HepG2 (cell line): ENCODE measurements around the gene CISD3. TPM values are rescaled to one million over a fixed set of nuclear protein-coding genes. Genes with fewer than 3 reads are reported as not detected.

Experiments used
- CREM ChIP-seq, 2 experiments: sonication (generic) in 1 of 2; formaldehyde crosslinking in 1 of 2; IDR thresholded peaks; 2 replicates each; pipeline versions ENCODE4 v1.4.0 to v1.6.1; 2016 to 2020; ENCODE audit warnings: antibody characterized with exemption in 1 of 2, mild to moderate bottlenecking in 1 of 2, missing genetic modification reagents in 1 of 2
- DZIP1 ChIP-seq: sonication (generic); formaldehyde crosslinking; IDR thresholded peaks from 2 replicates; pipeline ENCODE4 v1.5.0; 2020; ENCODE audit warnings: mild to moderate bottlenecking, missing genetic modification reagents
- E2F5 ChIP-seq: sonication (generic); formaldehyde crosslinking; conservative IDR thresholded peaks from 2 replicates; pipeline ENCODE4 v1.4.0; 2020; ENCODE audit warnings: missing genetic modification reagents
- GABPB1 ChIP-seq: IDR thresholded peaks from 2 replicates; pipeline ENCODE4 v1.6.1; 2016; ENCODE audit warnings: mild to moderate bottlenecking, missing genetic modification reagents, moderate library complexity, missing compliant biosample characterization
- IKZF5 ChIP-seq: IDR thresholded peaks from 2 replicates; pipeline ENCODE4 v1.6.1; 2018; ENCODE audit warnings: missing genetic modification reagents, mild to moderate bottlenecking, missing compliant biosample characterization
- IRF2 ChIP-seq: IDR thresholded peaks from 2 replicates; pipeline ENCODE4 v1.6.1; 2018; ENCODE audit warnings: missing genetic modification reagents, missing compliant biosample characterization
- JUN ChIP-seq: sonication (generic); formaldehyde crosslinking; IDR thresholded peaks from 2 replicates; pipeline ENCODE4 v1.4.0; 2020; ENCODE audit warnings: mild to moderate bottlenecking, missing genetic modification reagents
- MEIS1 ChIP-seq: sonication (generic); formaldehyde crosslinking; IDR thresholded peaks from 2 replicates; pipeline ENCODE4 v1.9.0; 2021; ENCODE audit warnings: mild to moderate bottlenecking, missing genetic modification reagents, moderate library complexity, borderline replicate concordance
- PHF8 ChIP-seq: sonication (generic); formaldehyde crosslinking; IDR thresholded peaks from 2 replicates; pipeline ENCODE4 v1.5.0; 2020; ENCODE audit warnings: missing genetic modification reagents
- PPARG ChIP-seq: conservative IDR thresholded peaks from 2 replicates; pipeline ENCODE4 v1.6.1; 2016; ENCODE audit warnings: missing biosample characterization, missing genetic modification reagents
- TBX2 ChIP-seq: sonication (generic); formaldehyde crosslinking; IDR thresholded peaks from 2 replicates; pipeline ENCODE4 v1.5.0; 2020; ENCODE audit warnings: missing genetic modification reagents, mild to moderate bottlenecking, borderline replicate concordance
- ZBTB20 ChIP-seq: sonication (generic); formaldehyde crosslinking; IDR thresholded peaks from 2 replicates; pipeline ENCODE4 v1.8.1; 2023; ENCODE audit warnings: missing genetic modification reagents, low read depth, mild to moderate bottlenecking, borderline replicate concordance
- ZIK1 ChIP-seq: sonication (generic); formaldehyde crosslinking; IDR thresholded peaks from 2 replicates; pipeline ENCODE4 v1.5.0; 2020; ENCODE audit warnings: mild to moderate bottlenecking, low read depth, missing genetic modification reagents, borderline replicate concordance
- ZMAT3 ChIP-seq: sonication (generic); formaldehyde crosslinking; conservative IDR thresholded peaks from 2 replicates; pipeline ENCODE4 v1.7.0; 2021; ENCODE audit warnings: missing genetic modification reagents
- ZNF543 ChIP-seq: sonication (generic); formaldehyde crosslinking; IDR thresholded peaks from 2 replicates; pipeline ENCODE4 v1.4.0; 2020; ENCODE audit warnings: mild to moderate bottlenecking, missing genetic modification reagents
- ZNF713 ChIP-seq: sonication (generic); formaldehyde crosslinking; IDR thresholded peaks from 2 replicates; pipeline ENCODE4 v1.4.0; 2020; ENCODE audit warnings: mild to moderate bottlenecking, missing genetic modification reagents
- ZNF737 ChIP-seq: sonication (generic); formaldehyde crosslinking; IDR thresholded peaks from 2 replicates; pipeline ENCODE4 v1.5.0; 2020; ENCODE audit warnings: missing genetic modification reagents, mild to moderate bottlenecking, borderline replicate concordance
- polyA plus RNA-seq, 8 experiments: library from polyadenylated mRNA; depleted of rRNA in 3 of 8; stranded (reverse) in 7 of 8; unstranded in 1 of 8; fragments of >200 nt; fragmentation: Illumina TruSeq in 4 of 8; extraction: Trizol in 4 of 8; gene quantifications; 2 replicates each; pipeline versions ENCODE4 v1.2.1 to v1.2.3, GENCODE V29; 2011 to 2016; ENCODE audit warnings: low read depth in 4 of 8, missing spikeins in 1 of 8, mixed read lengths in 1 of 8; ENCODE audit not compliant: insufficient read depth in 1 of 8
- total RNA-seq, 5 experiments: library from RNA; depleted of rRNA; stranded (reverse); fragments of >200 nt; fragmentation: Illumina TruSeq; extraction: Trizol; gene quantifications; 2 replicates each; pipeline ENCODE4 v1.2.3, GENCODE V29; 2016; ENCODE audit warnings: low read depth in 1 of 5
- TF ChIP-seq, protein P1 (sequence below): sonication (generic); formaldehyde crosslinking; IDR thresholded peaks from 2 replicates; pipeline ENCODE4 v1.8.1; 2022; ENCODE audit warnings: low read depth, mild to moderate bottlenecking, missing genetic modification reagents
- TF ChIP-seq, protein P2 (sequence below): sonication (generic); formaldehyde crosslinking; IDR thresholded peaks from 2 replicates; pipeline ENCODE4 v1.5.1; 2020; ENCODE audit warnings: missing genetic modification reagents, mild to moderate bottlenecking, borderline replicate concordance

The CISD3 gene
- total and polyA plus RNA-seq, 2 of the 13 experiments (the other 11 are each of a cell fraction or from before 2014, with no cell fraction given), result 30.0 to 34.1 TPM

- TF ChIP-seq PPARG (CRISPR knock-in tag) (peak; percentile 13; the same call in 1 of the 2 replicates), TBX2 (CRISPR knock-in tag) (peak; percentile 66; the same call in 1 of the 2 replicates), IKZF5 (CRISPR knock-in tag) (peak; percentile 71; the same call in 1 of the 2 replicates), PHF8 (peak; percentile 79), DZIP1 (0 out of 2 replicates have a peak, but pooled peaks have one; percentile 77), IRF2 (peak; percentile 45; the same call in 1 of the 2 replicates), ZNF737 (CRISPR knock-in tag) (0 out of 2 replicates have a peak, but pooled peaks have one; percentile 46), GABPB1 (peak; percentile 64), ZBTB20 (CRISPR knock-in tag) (peak; percentile 72; the same call in 1 of the 2 replicates), ZNF543 (CRISPR knock-in tag) (0 out of 2 replicates have a peak, but pooled peaks have one; percentile 77), MEIS1 (CRISPR knock-in tag) (peak; percentile 89; the same call in 1 of the 2 replicates), E2F5 (CRISPR knock-in tag) (no peak), ZIK1 (no peak), ZMAT3 (CRISPR knock-in tag) (peak; percentile 86; the same call in 1 of the 2 replicates), JUN (CRISPR knock-in tag) (no peak), CREM (IDR thresholded peaks at IDR 0.05) (no peak), CREM (CRISPR knock-in tag; IDR thresholded peaks at IDR 0.05) (no peak), ZNF713 (CRISPR knock-in tag) (0 out of 2 replicates have a peak, but pooled peaks have one; percentile 32)
- TF ChIP-seq, protein P1, sequence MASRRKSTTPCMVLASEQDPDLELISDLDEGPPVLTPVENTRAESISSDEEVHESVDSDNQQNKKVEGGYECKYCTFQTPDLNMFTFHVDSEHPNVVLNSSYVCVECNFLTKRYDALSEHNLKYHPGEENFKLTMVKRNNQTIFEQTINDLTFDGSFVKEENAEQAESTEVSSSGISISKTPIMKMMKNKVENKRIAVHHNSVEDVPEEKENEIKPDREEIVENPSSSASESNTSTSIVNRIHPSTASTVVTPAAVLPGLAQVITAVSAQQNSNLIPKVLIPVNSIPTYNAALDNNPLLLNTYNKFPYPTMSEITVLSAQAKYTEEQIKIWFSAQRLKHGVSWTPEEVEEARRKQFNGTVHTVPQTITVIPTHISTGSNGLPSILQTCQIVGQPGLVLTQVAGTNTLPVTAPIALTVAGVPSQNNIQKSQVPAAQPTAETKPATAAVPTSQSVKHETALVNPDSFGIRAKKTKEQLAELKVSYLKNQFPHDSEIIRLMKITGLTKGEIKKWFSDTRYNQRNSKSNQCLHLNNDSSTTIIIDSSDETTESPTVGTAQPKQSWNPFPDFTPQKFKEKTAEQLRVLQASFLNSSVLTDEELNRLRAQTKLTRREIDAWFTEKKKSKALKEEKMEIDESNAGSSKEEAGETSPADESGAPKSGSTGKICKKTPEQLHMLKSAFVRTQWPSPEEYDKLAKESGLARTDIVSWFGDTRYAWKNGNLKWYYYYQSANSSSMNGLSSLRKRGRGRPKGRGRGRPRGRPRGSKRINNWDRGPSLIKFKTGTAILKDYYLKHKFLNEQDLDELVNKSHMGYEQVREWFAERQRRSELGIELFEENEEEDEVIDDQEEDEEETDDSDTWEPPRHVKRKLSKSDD (CRISPR knock-in tag), result 0 out of 2 replicates have a peak, but pooled peaks have one; percentile 71
- TF ChIP-seq, protein P2, sequence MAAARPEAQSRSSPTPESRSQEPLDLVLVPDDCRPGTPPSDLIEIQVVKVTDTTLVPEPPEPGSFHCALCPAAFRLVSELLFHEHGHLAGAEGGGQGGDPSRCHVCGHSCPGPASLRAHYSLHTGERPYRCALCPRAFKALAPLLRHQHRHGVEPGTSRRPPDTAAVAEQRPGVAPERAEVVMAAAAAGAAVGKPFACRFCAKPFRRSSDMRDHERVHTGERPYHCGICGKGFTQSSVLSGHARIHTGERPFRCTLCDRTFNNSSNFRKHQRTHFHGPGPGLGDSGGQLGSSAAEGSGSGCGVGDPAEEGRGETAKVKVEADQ (CRISPR knock-in tag), result 0 out of 2 replicates have a peak, but pooled peaks have one; percentile 69
These were observed 612 bp downstream of the CISD3 start (continued) for GRCh38 chr17:38730526-38731379.
